ENCODE data around the gene FA2H. TPM values are rescaled to one million over a fixed set of nuclear protein-coding genes. Genes with fewer than 3 reads are reported as not detected.

The FA2H gene
- total and polyA plus RNA-seq, 2 experiments from 2014 or later: 5.7 to 6.3 TPM

DNA sequence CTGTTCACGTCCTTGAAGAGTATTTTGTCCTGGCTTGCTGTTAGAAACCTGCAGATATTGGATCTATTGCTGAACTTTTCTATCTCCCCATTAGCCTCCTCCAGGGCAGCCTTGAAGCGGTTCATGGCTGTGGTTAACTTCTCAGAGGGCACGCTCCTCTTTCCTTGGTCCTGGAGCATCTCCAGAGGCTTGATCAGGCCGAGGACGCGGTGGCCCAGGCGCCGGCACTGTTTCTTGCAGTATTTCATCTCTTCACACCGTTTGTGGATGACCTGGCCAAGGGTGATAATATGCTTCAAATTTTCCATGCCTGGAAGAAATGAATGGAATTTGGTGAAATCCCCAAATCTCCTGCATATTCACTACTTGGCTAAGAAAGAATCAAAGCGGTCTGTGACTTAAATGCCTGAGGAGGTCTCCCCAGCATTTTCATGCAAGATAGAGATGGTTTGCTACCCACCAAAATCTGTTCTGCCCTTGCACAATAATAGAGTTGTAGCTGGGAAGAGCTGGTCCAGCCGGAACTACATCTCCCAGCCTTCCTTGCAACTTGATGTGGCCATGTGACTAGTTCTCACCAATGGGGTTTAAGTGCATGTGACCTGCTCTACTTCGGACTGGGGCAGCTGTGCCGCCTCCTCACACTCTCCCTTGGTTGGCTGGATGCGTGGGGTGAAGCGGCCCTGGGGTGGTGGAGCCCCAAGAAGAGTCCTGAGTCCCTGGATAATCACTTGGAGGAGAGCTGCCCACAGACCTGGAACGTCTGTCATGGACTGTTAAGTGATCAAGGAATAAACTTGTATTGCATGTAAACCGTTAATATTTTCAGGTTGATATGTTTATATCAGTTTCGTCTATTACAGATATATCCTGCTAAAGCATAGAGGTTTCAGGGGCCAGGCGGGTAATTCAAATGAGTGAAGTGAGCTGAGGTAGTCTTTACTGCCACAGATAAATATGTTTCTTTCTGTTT lies 78.9 kb downstream of the FA2H start:
- H3K79me2 ChIP-seq (replicated peaks; ENCODE audit: insufficient read depth): no peaks in the 10 kb centered on the region
- Mint-ChIP-seq H3K36me3 (ENCODE audit: low read depth) (peaks cover under 1% of the 10 kb centered on the region; the same call in 2 of the 3 replicates), H3K9me3 (no peaks in the 10 kb centered on the region), H3K4me1 (peaks cover 8% of the 10 kb centered on the region; the same call in 2 of the 3 replicates), H3K27me3 (ENCODE audit: insufficient read depth, low read depth, poor library complexity) (peaks cover 16% of the 10 kb centered on the region), H3K27ac (peak overlapping the region; percentile 64; the same call in 1 of the 2 replicates), H3K4me3 (peak overlapping the region; percentile 82)
- H3K9me2 ChIP-seq (ENCODE audit: insufficient read depth): no peaks in the 10 kb centered on the region
- 0 out of 2 replicates have a peak, but pooled peaks cover 2% of the 10 kb centered on the region for H3F3A ChIP-seq (replicated peaks; ENCODE audit: low read depth)
- H3K4me2 ChIP-seq: peak overlapping the region; percentile 61
- peaks cover 10% of the 10 kb centered on the region; the same call in 1 of the 2 replicates for H3K4me1 ChIP-seq (ENCODE audit: insufficient read depth)
- peaks cover 9% of the 10 kb centered on the region; the same call in 1 of the 2 replicates for H3K27me3 ChIP-seq (ENCODE audit: insufficient read depth)
- no peak overlapping the region for H2AFZ ChIP-seq
- H3K4me3 ChIP-seq: peak overlapping the region; percentile 42
- TF ChIP-seq ZNF331 (CRISPR knock-in tag; IDR thresholded peaks at IDR 0.05; ENCODE audit: low read depth) (no peak), CREB1 (CRISPR knock-in tag; IDR thresholded peaks at IDR 0.05; ENCODE audit: low read depth) (no peak), POLR2AphosphoS5 (IDR thresholded peaks at IDR 0.05; ENCODE audit: low read depth) (peak; percentile 89)
- TF ChIP-seq, protein P1, sequence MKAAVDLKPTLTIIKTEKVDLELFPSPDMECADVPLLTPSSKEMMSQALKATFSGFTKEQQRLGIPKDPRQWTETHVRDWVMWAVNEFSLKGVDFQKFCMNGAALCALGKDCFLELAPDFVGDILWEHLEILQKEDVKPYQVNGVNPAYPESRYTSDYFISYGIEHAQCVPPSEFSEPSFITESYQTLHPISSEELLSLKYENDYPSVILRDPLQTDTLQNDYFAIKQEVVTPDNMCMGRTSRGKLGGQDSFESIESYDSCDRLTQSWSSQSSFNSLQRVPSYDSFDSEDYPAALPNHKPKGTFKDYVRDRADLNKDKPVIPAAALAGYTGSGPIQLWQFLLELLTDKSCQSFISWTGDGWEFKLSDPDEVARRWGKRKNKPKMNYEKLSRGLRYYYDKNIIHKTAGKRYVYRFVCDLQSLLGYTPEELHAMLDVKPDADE (IDR thresholded peaks at IDR 0.05): peak; percentile 87
- no peak overlapping the region for H3K27ac ChIP-seq (ENCODE audit: low read depth)
- peaks cover 6% of the 10 kb centered on the region; the same call in 1 of the 2 replicates for H3K36me3 ChIP-seq (ENCODE audit: insufficient read depth)
- ATAC-seq (peak; percentile 93), DNase-seq (ENCODE audit: low spot score) (peak; percentile 94)
- no peaks in the 10 kb centered on the region for H4K20me1 ChIP-seq (replicated peaks; ENCODE audit: insufficient read depth)

DNA sequence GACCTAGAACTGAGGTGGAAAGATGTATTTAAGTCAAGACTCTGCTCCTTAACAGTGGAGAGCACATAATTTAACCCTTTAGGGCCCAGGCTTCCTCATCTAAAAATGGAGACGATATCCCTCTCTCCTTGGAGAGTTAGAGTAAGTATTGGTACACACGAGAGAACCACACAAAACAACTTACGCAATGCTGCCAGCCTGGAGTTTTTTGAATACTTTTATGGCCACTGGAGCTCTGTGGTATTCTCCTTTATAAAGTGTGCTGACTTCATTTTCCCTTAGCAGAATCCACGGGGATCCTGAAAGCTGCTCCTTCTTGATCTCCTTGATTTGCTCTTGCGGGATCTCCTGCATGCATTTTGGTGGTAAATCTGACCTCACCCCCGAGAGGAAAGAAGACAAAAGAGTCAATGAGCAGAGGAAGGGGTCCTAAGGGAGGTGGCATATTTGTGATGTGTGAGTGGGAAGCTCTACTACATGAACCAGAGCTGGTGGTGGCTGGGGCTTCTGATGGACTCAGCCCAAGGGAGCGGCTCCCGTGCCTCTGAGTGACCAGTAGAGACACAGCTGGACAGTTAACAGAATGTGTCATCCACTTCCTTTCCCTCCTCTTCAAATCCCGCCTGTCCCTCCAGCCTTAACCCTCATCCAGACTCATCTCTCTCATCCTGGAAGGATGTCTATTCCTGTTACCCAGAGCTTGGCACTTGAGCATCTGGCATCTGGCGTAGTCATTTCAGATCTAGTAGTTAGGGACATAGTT lies 83.3 kb downstream of the FA2H start:
- no peak for DNase-seq (ENCODE audit: low spot score)
- Histone ChIP-seq H3K4me1 (ENCODE audit: insufficient read depth) (0 out of 2 replicates have a peak, but pooled peaks cover 3% of the 10 kb centered on the region), H3K27ac (ENCODE audit: low read depth) (no peak overlapping the region), H4K20me1 (replicated peaks; ENCODE audit: insufficient read depth) (0 out of 2 replicates have a peak, but pooled peaks cover 3% of the 10 kb centered on the region), H2AFZ (no peak overlapping the region), H3K27me3 (ENCODE audit: insufficient read depth) (no peaks in the 10 kb centered on the region), H3K9me2 (ENCODE audit: insufficient read depth) (no peaks in the 10 kb centered on the region), H3K79me2 (replicated peaks; ENCODE audit: insufficient read depth) (no peaks in the 10 kb centered on the region), H3K4me2 (no peak overlapping the region), H3K4me3 (no peak overlapping the region), H3F3A (replicated peaks; ENCODE audit: low read depth) (0 out of 2 replicates have a peak, but pooled peaks cover 2% of the 10 kb centered on the region), H3K36me3 (ENCODE audit: insufficient read depth) (peaks cover 11% of the 10 kb centered on the region)
- Mint-ChIP-seq H3K9me3 (no peaks in the 10 kb centered on the region), H3K4me1 (peaks cover 4% of the 10 kb centered on the region; the same call in 2 of the 3 replicates), H3K36me3 (ENCODE audit: low read depth) (peaks cover 3% of the 10 kb centered on the region; the same call in 2 of the 3 replicates), H3K27ac (no peak overlapping the region), H3K4me3 (no peak overlapping the region), H3K27me3 (ENCODE audit: insufficient read depth, low read depth, poor library complexity) (peaks cover 6% of the 10 kb centered on the region)
- no peak for ATAC-seq
- no peak for TF ChIP-seq ZNF331 (CRISPR knock-in tag; IDR thresholded peaks at IDR 0.05; ENCODE audit: low read depth)
- TF ChIP-seq, protein P2, sequence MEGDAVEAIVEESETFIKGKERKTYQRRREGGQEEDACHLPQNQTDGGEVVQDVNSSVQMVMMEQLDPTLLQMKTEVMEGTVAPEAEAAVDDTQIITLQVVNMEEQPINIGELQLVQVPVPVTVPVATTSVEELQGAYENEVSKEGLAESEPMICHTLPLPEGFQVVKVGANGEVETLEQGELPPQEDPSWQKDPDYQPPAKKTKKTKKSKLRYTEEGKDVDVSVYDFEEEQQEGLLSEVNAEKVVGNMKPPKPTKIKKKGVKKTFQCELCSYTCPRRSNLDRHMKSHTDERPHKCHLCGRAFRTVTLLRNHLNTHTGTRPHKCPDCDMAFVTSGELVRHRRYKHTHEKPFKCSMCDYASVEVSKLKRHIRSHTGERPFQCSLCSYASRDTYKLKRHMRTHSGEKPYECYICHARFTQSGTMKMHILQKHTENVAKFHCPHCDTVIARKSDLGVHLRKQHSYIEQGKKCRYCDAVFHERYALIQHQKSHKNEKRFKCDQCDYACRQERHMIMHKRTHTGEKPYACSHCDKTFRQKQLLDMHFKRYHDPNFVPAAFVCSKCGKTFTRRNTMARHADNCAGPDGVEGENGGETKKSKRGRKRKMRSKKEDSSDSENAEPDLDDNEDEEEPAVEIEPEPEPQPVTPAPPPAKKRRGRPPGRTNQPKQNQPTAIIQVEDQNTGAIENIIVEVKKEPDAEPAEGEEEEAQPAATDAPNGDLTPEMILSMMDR (conservative IDR thresholded peaks at IDR 0.05; ENCODE audit: low read depth in 2 of 2): no peak
- TF ChIP-seq STAT1 (IDR thresholded peaks at IDR 0.05; ENCODE audit: unreplicated experiment): no peak
- TF ChIP-seq EZH2phosphoT487 (IDR thresholded peaks at IDR 0.05; ENCODE audit: unreplicated experiment): no peak
- TF ChIP-seq, protein P3, sequence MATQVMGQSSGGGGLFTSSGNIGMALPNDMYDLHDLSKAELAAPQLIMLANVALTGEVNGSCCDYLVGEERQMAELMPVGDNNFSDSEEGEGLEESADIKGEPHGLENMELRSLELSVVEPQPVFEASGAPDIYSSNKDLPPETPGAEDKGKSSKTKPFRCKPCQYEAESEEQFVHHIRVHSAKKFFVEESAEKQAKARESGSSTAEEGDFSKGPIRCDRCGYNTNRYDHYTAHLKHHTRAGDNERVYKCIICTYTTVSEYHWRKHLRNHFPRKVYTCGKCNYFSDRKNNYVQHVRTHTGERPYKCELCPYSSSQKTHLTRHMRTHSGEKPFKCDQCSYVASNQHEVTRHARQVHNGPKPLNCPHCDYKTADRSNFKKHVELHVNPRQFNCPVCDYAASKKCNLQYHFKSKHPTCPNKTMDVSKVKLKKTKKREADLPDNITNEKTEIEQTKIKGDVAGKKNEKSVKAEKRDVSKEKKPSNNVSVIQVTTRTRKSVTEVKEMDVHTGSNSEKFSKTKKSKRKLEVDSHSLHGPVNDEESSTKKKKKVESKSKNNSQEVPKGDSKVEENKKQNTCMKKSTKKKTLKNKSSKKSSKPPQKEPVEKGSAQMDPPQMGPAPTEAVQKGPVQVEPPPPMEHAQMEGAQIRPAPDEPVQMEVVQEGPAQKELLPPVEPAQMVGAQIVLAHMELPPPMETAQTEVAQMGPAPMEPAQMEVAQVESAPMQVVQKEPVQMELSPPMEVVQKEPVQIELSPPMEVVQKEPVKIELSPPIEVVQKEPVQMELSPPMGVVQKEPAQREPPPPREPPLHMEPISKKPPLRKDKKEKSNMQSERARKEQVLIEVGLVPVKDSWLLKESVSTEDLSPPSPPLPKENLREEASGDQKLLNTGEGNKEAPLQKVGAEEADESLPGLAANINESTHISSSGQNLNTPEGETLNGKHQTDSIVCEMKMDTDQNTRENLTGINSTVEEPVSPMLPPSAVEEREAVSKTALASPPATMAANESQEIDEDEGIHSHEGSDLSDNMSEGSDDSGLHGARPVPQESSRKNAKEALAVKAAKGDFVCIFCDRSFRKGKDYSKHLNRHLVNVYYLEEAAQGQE (IDR thresholded peaks at IDR 0.05; ENCODE audit: unreplicated experiment): no peak

Measured in GM23338 (cell line).